ENCODE results near the gene MBIP.
"Not testable (repeated sequence)": the region's sequence is repeated elsewhere in the genome, so short reads cannot be mapped to it uniquely, and the experiment has no call there.

Gene MBIP, protein sequence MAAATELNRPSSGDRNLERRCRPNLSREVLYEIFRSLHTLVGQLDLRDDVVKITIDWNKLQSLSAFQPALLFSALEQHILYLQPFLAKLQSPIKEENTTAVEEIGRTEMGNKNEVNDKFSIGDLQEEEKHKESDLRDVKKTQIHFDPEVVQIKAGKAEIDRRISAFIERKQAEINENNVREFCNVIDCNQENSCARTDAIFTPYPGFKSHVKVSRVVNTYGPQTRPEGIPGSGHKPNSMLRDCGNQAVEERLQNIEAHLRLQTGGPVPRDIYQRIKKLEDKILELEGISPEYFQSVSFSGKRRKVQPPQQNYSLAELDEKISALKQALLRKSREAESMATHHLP

DNA sequence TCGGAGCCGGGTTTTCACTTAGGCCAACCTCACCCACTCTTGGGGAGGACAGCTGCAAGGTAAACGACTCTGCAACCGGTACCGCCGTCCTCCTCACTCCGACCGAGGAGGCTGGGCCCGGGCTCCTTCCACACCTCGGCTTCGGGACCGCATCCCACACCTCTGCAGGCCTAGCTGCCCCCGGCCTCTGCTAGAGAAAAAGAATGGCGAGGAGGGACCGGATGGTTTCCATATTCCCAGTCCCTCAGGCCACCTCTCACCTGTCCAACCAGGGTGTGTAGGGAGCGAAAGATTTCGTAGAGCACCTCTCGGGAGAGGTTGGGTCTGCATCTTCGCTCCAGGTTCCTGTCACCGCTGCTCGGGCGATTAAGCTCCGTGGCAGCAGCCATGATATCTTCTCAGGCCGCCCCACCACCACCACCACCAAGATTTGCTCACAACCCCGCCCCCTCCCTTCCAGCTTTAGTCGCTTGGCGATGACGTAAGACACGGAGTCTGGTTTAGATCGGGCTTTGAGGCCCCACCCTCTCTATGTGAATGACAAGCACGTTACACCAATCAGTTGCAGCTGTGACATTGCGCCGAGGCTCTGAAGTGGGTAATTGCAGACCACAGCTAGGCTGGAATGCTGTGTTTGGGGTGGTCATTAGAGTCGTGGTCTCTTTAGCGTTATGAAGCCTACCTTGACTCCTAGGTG is at the start of gene MBIP:
TSS of gene MBIP (minus strand) at position 438 of the 697 bp plus-strand sequence. CDS start at position 389, 49 bp downstream.
- peak; percentile 67 to 71 for DNase-seq (ENCODE audit: low read depth in 1 of 2, low spot score in 1 of 2)

DNA sequence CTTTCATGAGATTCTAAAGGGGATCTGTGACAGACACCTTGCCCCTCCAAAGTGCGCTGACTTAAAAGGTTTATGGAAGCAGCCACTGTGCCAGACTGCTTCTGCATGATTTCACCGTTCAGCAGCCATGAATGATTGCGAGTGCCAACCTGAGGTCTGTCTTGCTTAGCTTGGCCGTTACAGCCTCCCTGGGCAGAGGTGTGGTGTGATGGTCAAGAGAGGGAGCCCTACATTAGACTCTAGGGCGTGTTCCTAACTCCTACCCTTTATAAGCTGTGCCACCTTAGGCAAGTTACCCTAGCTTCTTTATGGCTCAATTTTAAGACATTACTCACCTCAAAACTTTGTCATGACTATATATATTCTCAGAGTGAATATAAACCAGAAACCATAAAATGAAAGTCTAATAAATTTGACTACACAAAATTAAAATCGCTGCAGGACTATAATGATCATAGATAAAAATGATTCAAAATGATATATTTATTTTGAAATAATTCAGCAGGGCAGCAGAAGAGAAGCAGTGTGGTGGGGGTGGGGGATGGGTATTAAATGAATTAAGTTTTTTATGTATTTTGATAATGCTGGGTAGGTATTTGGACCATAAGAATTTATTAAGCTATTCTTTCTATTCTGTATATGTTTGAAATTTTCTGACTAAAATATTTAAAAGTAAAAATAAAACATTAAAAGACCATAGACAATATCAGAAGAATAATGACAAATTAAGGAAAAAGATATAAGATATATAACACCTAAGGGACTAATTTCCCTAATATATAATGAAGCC is 47.7 kb upstream of the MBIP start:
- DNase-seq (ENCODE audit: low read depth in 1 of 2, low spot score in 1 of 2), result no peak

DNA sequence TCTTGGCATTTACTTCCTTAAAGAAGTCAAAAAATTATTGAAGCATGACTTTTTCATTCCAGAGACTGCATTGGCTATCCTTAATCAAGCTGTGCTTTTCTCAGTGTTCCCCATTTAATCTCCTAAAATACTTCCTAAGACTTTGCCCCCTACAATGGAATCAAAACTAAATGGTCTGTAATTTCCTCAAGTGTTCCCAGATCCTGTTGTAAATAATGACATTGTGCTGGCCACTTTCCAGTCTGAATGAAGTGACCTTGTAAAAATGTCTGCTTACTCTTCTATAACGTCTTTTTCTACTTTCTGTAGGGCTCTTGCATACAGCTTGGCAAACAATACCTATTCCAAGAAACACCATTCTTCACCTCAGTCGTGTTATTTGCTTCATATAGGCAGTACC is 45.3 kb upstream of the MBIP start:
- no peak for DNase-seq (ENCODE audit: low read depth in 1 of 2, low spot score in 1 of 2)

- DNase-seq (ENCODE audit: low read depth in 1 of 2, low spot score in 1 of 2), result no peak
Observed at GRCh38 chr14:36363704-36364103, 43.3 kb upstream of the MBIP start.

- DNase-seq (ENCODE audit: low read depth in 1 of 2, low spot score in 1 of 2), result no peak
Observed at GRCh38 chr14:36362648-36363047, 42.2 kb upstream of the MBIP start.

DNA sequence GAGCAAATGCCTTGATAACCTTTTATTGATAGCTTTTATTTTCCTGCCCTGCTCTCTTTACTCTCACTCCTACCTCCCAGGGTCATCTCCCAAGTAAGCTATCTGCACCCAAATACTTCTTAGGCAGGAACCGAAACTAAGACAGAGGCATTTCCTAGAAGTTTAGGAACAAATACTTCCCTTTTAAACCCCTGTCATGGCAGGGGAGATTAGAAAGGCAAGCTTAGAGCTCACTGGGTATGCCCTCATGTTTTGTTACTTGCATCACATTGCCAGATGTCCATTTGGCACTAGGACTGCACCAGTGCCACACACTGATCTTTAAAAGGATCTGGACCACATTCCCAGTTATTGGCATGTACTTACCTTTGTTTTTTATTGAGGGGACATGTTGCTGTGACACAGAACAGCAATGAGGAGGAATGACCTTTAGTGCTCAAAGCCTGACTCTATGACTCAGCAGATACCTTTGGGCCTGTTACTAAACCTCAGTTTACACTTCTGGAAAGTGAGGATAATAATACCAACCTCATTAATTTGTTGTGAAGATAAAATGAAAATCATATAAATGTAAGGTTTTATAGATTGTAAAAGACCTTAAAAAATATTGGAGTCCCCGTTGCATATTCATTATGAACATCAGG is 40.9 kb upstream of the MBIP start:
- DNase-seq (ENCODE audit: low read depth in 1 of 2, low spot score in 1 of 2), result no peak

DNA sequence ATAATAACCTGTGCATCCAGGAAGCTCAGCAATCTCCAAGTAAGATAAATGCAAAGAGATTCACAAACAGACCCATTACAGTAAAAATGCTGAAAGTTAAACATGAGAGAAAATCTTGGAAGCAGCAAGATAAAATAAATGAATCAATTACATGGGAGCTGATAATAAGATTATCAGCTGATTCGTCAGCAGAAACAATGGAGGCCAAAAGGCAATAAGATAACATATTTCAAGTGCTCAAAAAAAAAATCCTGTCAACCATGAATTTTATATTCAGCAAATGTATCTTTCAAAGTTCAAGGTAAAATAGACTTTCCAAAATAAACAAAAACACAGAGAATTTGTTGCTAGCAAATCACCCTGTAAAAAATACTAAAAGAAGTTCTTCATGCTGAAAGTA is 36.4 kb upstream of the MBIP start:
- DNase-seq (ENCODE audit: low read depth in 1 of 2, low spot score in 1 of 2), result no peak

- no peak for DNase-seq (ENCODE audit: low read depth in 1 of 2, low spot score in 1 of 2)
Observed at GRCh38 chr14:36346052-36346451, 25.6 kb upstream of the MBIP start.

DNA sequence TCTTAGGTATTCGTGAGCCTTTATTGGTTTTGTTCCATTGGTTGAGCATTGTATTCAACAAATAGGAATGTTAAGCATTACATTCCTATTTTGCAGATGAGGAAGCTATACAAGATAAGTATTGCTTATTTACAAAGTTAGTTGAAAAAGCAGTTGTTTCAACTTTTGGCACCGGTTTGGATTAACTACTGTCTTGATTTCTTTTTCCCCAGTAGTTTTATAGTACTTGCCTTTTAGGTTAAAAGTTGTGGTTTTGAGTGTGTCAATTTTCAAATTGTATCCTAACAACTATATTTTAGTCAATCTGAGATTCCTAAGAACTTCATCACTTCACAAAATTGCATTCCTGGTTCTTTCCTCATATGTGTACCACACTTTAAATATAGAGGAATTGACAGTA is 23.8 kb upstream of the MBIP start:
- DNase-seq (ENCODE audit: low read depth in 1 of 2, low spot score in 1 of 2), result no peak

DNA sequence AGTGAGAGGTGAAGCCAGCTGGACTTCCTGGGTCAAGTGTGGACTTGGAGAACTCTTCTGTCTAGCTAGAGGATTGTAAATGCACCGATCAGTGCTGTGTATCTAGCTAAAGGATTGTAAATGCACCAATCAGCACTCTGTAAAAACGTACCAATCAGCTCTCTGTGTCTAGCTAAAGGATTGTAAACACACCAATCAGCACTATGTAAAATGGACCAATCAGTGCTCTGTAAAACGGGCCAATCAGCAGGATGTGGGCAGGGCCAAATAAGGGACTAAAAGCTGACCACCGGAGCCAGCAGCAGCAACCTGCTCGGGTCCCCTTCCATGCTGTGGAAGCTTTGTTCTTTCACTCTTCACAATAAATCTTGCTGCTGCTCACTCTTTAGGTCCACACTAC is 21.4 kb upstream of the MBIP start:
- not testable (repeated sequence) for DNase-seq (ENCODE audit: low read depth in 1 of 2, low spot score in 1 of 2)

GRCh38 chr14:36340276-36340890 is 19.9 kb upstream of the MBIP start:
- no peak for DNase-seq (ENCODE audit: low read depth in 1 of 2, low spot score in 1 of 2)

DNA sequence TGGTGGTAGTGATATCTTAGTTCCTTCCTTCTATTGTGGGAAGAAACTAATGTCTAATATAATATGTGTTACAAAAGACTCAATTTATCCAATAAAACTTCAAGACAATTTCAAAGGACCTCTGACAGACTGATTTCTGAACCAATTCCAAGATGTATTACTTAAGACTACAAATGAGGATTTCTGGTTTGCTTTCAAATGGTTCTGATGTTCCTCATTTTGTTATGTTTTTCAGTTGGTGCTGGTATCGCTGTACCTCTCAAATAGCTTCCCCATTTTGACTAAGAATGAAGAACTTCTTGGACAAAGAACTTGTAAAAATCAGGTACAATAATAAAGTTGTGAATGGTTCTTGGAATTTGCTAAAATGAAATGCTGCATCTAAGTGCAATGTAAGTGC is 19.4 kb upstream of the MBIP start:
- DNase-seq (ENCODE audit: low read depth in 1 of 2, low spot score in 1 of 2), result no peak

DNA sequence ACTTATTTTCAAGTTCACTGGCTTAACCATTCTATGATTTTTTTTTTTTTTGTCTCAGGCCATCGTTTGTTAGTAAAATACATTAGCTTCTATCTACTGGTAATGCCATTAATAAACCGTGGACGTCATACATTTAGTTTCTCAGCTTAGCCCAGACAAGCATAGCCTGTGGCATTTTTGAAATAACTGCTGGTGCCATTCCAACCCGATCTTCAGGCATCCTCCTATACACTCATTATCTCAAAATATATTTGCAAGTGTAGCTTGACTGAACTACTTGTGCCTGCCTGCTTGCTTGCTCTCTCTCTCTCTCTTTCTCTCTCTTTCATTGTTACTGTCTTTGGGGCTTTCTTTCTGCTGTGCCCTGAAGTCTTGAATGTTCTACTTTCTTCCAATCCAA is 12.7 kb upstream of the MBIP start:
- no peak for DNase-seq (ENCODE audit: low read depth in 1 of 2, low spot score in 1 of 2)

- DNase-seq (ENCODE audit: low read depth in 1 of 2, low spot score in 1 of 2), result not testable (repeated sequence)
Observed at GRCh38 chr14:36327573-36327972, 7.1 kb upstream of the MBIP start.

- DNase-seq (ENCODE audit: low read depth in 1 of 2, low spot score in 1 of 2), result no peak
Observed at GRCh38 chr14:36325853-36326252, 5.4 kb upstream of the MBIP start.

GRCh38 chr14:36324897-36325296 is 4.5 kb upstream of the MBIP start:
- no peak for DNase-seq (ENCODE audit: low read depth in 1 of 2, low spot score in 1 of 2)

GRCh38 chr14:36320897-36321381 is 502 bp upstream of the MBIP start:
- DNase-seq (ENCODE audit: low read depth in 1 of 2, low spot score in 1 of 2), result no peak

GRCh38 chr14:36319899-36320199 is 588 bp downstream of the MBIP start:
- DNase-seq (ENCODE audit: low read depth in 1 of 2, low spot score in 1 of 2), result no peak

DNA sequence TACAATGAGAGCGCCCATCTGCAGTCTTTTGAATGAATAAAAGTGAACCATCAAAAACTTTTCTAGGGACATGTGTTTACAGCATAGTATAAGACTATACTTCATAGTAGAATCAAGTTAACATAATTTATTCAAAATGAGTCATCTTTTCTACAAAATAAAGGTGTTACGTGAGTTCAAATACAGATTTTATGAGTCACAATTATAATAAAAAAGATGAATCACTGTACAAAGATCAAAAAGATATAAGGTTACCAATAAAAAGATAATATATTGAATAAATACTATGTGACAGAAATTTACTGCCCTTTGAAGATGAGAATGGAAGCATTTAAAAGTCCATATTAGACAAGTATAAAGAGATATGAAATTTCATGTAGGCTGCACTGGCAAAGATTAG is 2.8 kb downstream of the MBIP start:
- no peak for DNase-seq (ENCODE audit: low read depth in 1 of 2, low spot score in 1 of 2)

DNA sequence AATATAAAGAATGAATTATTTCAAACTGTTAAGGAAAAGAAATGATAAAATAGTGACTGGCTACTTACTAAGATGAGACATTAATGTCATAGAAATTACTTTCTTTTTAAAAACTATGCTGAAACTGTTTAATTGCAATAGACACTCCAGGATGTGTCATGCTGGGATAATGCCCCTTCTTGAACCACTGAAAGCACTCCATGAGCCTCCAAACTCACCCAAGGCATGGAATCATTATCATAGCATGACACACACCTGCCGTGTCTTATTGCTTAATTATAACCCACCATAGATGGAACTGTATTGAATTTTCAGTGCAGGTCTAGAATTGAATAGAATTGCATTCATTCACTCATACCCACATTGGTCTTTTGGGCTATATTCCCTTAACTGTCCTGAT is 4.3 kb downstream of the MBIP start:
- DNase-seq (ENCODE audit: low read depth in 1 of 2, low spot score in 1 of 2), result no peak
